ENCODE results near the gene NUDT3.
"Not testable (repeated sequence)": the region's sequence is repeated elsewhere in the genome, so short reads cannot be mapped to it uniquely, and the experiment has no call there.

NUDT3 gene

GRCh38 chr6:34340394-34340793, 52.1 kb downstream of the NUDT3 start:
- H3K27ac Mint-ChIP-seq, result no peak overlapping the region
- H3K36me3 Mint-ChIP-seq (ENCODE audit: low read depth), result peaks cover 29% of the 10 kb centered on the region
- H3K4me3 Mint-ChIP-seq, result no peak overlapping the region
- intact Hi-C loops (cut with micrococcal nuclease), result loop anchor here (5.0 kb wide), 1 partner anchor 33 kb away; no protein-coding TSS in a partner anchor
- no peaks in the 10 kb centered on the region for H3K27me3 Mint-ChIP-seq
- peaks cover 79% of the 10 kb centered on the region for H3K4me1 Mint-ChIP-seq (ENCODE audit: low read depth)
- H3K9me3 Mint-ChIP-seq, result no peaks in the 10 kb centered on the region

- H3K4me1 Mint-ChIP-seq (ENCODE audit: low read depth), result peaks cover 80% of the 10 kb centered on the region
- no peaks in the 10 kb centered on the region for H3K27me3 Mint-ChIP-seq
- H3K36me3 Mint-ChIP-seq (ENCODE audit: low read depth), result peaks cover 31% of the 10 kb centered on the region
- intact Hi-C loops (cut with micrococcal nuclease), result loop anchor here (5.0 kb wide), 2 partner anchors 32 to 33 kb away; no protein-coding TSS in a partner anchor
- H3K4me3 Mint-ChIP-seq, result no peak overlapping the region
- H3K9me3 Mint-ChIP-seq, result no peaks in the 10 kb centered on the region
- H3K27ac Mint-ChIP-seq, result no peak overlapping the region
These were observed 52.5 kb downstream of the NUDT3 start for GRCh38 chr6:34339971-34340370.

GRCh38 chr6:34339432-34339831, 53.0 kb downstream of the NUDT3 start:
- no peak overlapping the region for H3K27ac Mint-ChIP-seq
- no peaks in the 10 kb centered on the region for H3K9me3 Mint-ChIP-seq
- intact Hi-C loops (cut with micrococcal nuclease), result loop anchor here (5.0 kb wide), 1 partner anchor 33 kb away; no protein-coding TSS in a partner anchor
- peaks cover 80% of the 10 kb centered on the region for H3K4me1 Mint-ChIP-seq (ENCODE audit: low read depth)
- no peak overlapping the region for H3K4me3 Mint-ChIP-seq
- H3K27me3 Mint-ChIP-seq, result no peaks in the 10 kb centered on the region
- peaks cover 36% of the 10 kb centered on the region for H3K36me3 Mint-ChIP-seq (ENCODE audit: low read depth)

- Mint-ChIP-seq H3K4me3 (no peak overlapping the region), H3K4me1 (ENCODE audit: low read depth) (peaks cover 80% of the 10 kb centered on the region), H3K27ac (peak overlapping the region; percentile 66), H3K36me3 (ENCODE audit: low read depth) (peaks cover 42% of the 10 kb centered on the region), H3K9me3 (no peaks in the 10 kb centered on the region), H3K27me3 (no peaks in the 10 kb centered on the region)
- intact Hi-C loops (cut with micrococcal nuclease), result loop anchor here (5.0 kb wide), 1 partner anchor 33 kb away; no protein-coding TSS in a partner anchor
These were observed 53.7 kb downstream of the NUDT3 start for GRCh38 chr6:34338811-34339210.

DNA sequence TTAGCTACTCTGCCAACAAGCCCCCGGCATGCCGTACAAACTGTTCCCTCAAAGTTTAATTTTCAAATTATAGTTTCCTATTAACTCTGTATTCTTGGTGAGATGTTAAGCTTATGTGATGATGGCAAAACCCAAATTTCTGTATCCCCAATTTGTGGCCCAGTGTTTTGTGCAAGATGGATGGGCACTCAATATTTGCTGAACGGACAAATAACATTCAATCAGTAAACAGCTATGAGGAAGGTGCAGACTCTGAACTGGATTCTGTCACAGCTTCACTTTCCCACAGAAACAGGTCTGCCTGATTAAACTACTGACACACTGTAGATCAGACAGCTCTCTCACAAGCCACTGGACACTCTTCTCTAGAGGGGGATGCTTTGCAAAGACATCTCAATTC, 54.1 kb downstream of the NUDT3 start:
- no peaks in the 10 kb centered on the region for H3K27me3 Mint-ChIP-seq
- intact Hi-C loops (cut with micrococcal nuclease), result loop anchor here (5.0 kb wide), 1 partner anchor 34 kb away; no protein-coding TSS in a partner anchor
- peaks cover 79% of the 10 kb centered on the region for H3K4me1 Mint-ChIP-seq (ENCODE audit: low read depth)
- no peaks in the 10 kb centered on the region for H3K9me3 Mint-ChIP-seq
- peaks cover 46% of the 10 kb centered on the region for H3K36me3 Mint-ChIP-seq (ENCODE audit: low read depth)
- H3K4me3 Mint-ChIP-seq, result no peak overlapping the region
- peak overlapping the region; percentile 66 for H3K27ac Mint-ChIP-seq

DNA sequence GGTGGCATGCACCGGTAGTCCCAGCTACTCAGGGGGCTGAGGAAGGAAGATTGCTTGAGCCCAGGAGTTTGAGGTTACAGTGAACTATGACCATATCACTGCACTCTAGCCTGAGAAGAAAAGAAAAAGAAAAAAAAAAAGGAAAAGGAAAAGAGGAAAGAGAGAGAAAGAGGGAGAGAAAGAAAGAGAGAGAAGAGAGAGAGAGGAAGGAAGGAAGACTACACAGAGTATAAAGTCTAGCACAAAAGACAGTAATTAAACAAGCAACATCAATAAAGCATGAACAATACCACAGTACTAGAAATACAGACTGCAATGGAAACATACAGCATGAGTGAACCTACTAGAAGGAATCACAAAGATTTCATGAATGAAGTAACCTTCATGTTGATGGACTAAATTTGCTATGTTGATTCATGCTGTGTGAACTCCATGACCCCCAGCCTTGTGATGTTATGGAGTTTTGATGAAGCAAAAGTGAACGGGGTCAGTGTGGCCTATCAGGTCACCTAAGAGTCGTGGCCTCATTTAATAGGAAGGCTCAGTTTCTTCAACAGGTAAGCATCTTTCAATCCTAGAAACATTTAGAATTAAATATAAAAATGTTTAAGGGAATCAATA, 57.6 kb downstream of the NUDT3 start:
- H3K27me3 Mint-ChIP-seq, result no peaks in the 10 kb centered on the region
- H3K4me1 Mint-ChIP-seq (ENCODE audit: low read depth), result peaks cover 61% of the 10 kb centered on the region
- peaks cover 42% of the 10 kb centered on the region for H3K36me3 Mint-ChIP-seq (ENCODE audit: low read depth)
- H3K4me3 Mint-ChIP-seq, result no peak overlapping the region
- intact Hi-C loops (cut with micrococcal nuclease), result loop anchor here (5.0 kb wide), 1 partner anchor 37 kb away; no protein-coding TSS in a partner anchor
- peak overlapping the region; percentile 46 for H3K27ac Mint-ChIP-seq
- H3K9me3 Mint-ChIP-seq, result no peaks in the 10 kb centered on the region

DNA sequence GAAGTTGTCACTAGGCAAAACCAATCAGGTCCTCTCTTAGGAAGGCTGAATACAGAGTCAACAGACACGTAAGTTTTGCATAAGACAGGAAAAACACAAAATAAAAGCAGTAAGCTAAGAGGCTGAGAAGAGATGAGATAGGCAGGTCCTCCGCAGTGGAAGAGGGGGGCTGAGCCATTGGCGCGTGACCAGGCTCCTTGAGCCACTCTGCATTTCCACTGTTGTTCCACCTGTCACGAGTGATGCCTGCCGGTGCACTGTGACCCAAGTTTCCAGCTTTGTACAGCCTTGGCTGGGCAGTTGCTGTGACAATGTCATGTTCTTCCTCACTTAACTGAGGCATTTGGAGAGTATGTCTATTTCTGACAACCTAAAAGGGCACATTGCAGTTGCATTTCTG, 58.6 kb downstream of the NUDT3 start:
- Mint-ChIP-seq H3K36me3 (ENCODE audit: low read depth) (peaks cover 50% of the 10 kb centered on the region), H3K9me3 (no peaks in the 10 kb centered on the region), H3K27ac (peak overlapping the region; percentile 10), H3K27me3 (no peaks in the 10 kb centered on the region), H3K4me1 (ENCODE audit: low read depth) (peaks cover 56% of the 10 kb centered on the region), H3K4me3 (no peak overlapping the region)
- intact Hi-C loops (cut with micrococcal nuclease), result no loop called here

- Mint-ChIP-seq H3K4me3 (no peak overlapping the region), H3K4me1 (ENCODE audit: low read depth) (peaks cover 53% of the 10 kb centered on the region), H3K9me3 (no peaks in the 10 kb centered on the region), H3K27ac (peak overlapping the region; percentile 64), H3K36me3 (ENCODE audit: low read depth) (peaks cover 59% of the 10 kb centered on the region), H3K27me3 (no peaks in the 10 kb centered on the region)
- intact Hi-C loops (cut with micrococcal nuclease), result no loop called here
These were observed 59.9 kb downstream of the NUDT3 start for GRCh38 chr6:34332251-34333198.

- Mint-ChIP-seq H3K9me3 (no peaks in the 10 kb centered on the region), H3K4me1 (ENCODE audit: low read depth) (peaks cover 43% of the 10 kb centered on the region), H3K36me3 (ENCODE audit: low read depth) (peaks cover 64% of the 10 kb centered on the region), H3K27ac (no peak overlapping the region), H3K27me3 (no peaks in the 10 kb centered on the region), H3K4me3 (no peak overlapping the region)
- intact Hi-C loops (cut with micrococcal nuclease), result no loop called here
These were observed 61.0 kb downstream of the NUDT3 start for GRCh38 chr6:34331371-34332050.

DNA sequence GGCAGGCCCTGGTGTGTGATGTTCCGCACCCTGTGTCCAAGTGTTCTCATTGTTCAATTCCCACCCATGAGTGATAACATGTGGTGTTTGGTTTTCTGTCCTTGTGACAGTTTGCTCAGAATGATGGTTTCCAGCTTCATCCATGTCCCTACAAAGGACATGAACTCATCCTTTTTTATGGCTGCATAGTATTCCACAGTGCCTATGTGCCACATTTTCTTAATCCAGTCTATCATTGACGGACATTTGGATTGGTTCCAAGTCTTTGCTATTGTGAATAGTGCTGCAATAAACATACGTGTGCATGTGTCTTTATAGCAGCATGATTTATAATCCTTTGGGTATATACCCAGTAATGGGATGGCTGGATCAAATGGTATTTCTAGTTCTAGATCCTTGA, 62.7 kb downstream of the NUDT3 start:
- H3K27ac Mint-ChIP-seq; H3K27me3 Mint-ChIP-seq; H3K4me3 Mint-ChIP-seq; intact Hi-C loops (cut with micrococcal nuclease); H3K9me3 Mint-ChIP-seq: not testable (repeated sequence)
- Mint-ChIP-seq H3K4me1 (ENCODE audit: low read depth) (peaks cover 39% of the 10 kb centered on the region), H3K36me3 (ENCODE audit: low read depth) (peaks cover 57% of the 10 kb centered on the region)

DNA sequence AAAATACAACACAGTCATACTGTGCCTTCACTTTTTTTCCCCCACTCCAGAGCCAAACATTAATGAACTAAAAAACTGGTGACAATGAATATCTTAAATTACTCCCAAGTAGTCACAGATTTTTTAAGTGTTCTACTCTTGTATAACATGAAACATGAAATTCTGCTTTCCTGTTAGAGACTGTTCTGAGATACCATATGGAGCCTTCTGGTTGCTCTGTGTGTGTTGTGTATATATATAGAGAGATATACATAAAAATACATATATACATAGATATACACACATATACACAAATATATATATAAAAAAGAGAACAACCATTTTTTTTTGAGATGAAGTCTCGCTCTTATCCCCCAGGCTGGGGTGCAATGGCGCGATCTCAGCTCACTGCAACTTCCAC, 63.5 kb downstream of the NUDT3 start:
- H3K27ac Mint-ChIP-seq, result no peak overlapping the region
- intact Hi-C loops (cut with micrococcal nuclease), result no loop called here

DNA sequence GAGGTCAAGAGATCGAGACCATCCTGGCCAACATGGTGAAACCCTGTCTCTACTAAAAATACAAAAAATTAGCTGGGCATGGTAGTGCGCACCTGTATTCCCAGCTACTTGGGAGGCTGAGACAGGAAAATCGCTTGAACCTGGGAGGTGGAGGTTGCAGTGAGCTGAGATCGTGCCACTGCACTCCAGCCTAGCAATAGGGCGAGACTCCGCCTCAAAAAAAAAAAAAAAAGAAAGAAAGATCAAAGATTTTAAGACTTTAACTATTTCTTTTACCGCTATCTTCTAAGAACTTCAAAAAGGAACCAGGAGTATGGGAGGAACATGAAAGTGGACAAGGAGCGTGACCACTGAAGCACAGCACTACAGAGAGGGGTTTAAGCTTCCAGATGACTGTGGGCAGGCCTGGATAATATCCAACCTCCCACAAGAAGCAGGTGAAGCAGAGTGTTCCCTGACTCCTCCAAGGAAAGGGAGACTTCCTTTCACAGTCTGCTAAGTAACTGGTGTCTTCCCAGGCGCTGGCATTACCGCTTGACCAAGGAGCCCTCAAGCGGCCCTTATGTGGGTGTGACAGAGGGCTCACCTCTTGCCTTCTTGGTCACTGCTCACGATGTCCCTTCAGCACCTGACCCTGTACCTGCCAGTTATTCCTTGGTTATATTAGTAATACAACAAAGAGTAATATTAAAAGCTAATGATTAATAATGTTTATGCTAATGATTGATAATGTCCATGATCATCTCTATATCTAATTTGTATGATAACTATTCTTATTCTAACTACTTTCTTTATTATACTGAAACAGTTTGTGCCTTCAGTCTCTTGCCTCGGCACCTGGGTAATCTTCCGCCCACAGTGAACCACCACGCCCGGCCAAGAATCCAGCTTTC, 64.9 kb downstream of the NUDT3 start:
- intact Hi-C loops (cut with micrococcal nuclease); H3K27me3 Mint-ChIP-seq; H3K27ac Mint-ChIP-seq: not testable (repeated sequence)

More for the DNA sequence above, 63.5 kb downstream of the NUDT3 start:
- H3K4me1 Mint-ChIP-seq (ENCODE audit: low read depth), result peaks cover 31% of the 10 kb centered on the region
- no peaks in the 10 kb centered on the region for H3K9me3 Mint-ChIP-seq
- H3K4me3 Mint-ChIP-seq, result no peak overlapping the region
- H3K36me3 Mint-ChIP-seq (ENCODE audit: low read depth), result peaks cover 48% of the 10 kb centered on the region
- H3K27me3 Mint-ChIP-seq, result no peaks in the 10 kb centered on the region

DNA sequence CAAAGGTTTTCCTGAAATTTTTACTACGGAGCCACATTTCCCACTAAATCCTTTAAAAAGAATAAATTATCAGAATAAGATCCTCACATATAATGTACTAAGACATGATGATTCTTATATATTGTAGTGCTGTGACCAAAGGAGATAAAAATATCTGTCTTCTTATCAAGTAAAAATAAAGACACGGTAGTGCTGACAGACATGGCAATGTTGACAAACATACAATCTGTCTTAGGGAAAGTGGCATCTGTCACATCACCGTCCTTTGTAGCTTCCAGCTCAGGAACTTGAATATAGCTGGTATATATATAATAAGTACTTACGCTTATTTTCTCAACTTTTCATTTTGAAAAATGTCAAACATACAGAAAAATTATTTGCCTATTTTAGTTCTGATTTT, 66.8 kb downstream of the NUDT3 start:
- no peak overlapping the region for H3K4me3 Mint-ChIP-seq
- H3K36me3 Mint-ChIP-seq (ENCODE audit: low read depth), result peaks cover 46% of the 10 kb centered on the region
- intact Hi-C loops (cut with micrococcal nuclease), result no loop called here
- H3K4me1 Mint-ChIP-seq (ENCODE audit: low read depth), result peaks cover 25% of the 10 kb centered on the region
- H3K27me3 Mint-ChIP-seq, result no peaks in the 10 kb centered on the region
- H3K9me3 Mint-ChIP-seq, result no peaks in the 10 kb centered on the region
- no peak overlapping the region for H3K27ac Mint-ChIP-seq

More for the DNA sequence above, 64.9 kb downstream of the NUDT3 start:
- Mint-ChIP-seq H3K36me3 (ENCODE audit: low read depth) (peaks cover 52% of the 10 kb centered on the region), H3K4me1 (ENCODE audit: low read depth) (peaks cover 24% of the 10 kb centered on the region)
- H3K4me3 Mint-ChIP-seq, H3K9me3 Mint-ChIP-seq: not testable (repeated sequence)

Data from dendritic cell treated with granulocyte-macrophage colony-stimulating factor and Interleukin-4, amounts not matched to agents 40 ng/mL and 50 ng/mL, for 4 days (primary cell).